22Rv1 (cell line): Measurements from ENCODE around the gene RACK1.

ENCODE experiments used
- CTCF ChIP-seq: fragments of 450-650 bp; IDR thresholded peaks from 2 replicates; pipeline ENCODE4 v1.5.1; 2017; ENCODE audit warnings: mild to moderate bottlenecking
- ZFX ChIP-seq: fragments of 450-650 bp; IDR thresholded peaks from 2 replicates; pipeline ENCODE4 v1.6.1; 2017; ENCODE audit warnings: antibody characterized with exemption, borderline replicate concordance

- no peak for TF ChIP-seq CTCF
- no peak for TF ChIP-seq ZFX
Measured at GRCh38 chr5:181222630-181223057, 21.1 kb downstream of the RACK1 start.
